ENCODE results near the gene CSAD. TPM values are rescaled to one million over a fixed set of nuclear protein-coding genes. Genes with fewer than 3 reads are reported as not detected.

CSAD gene
- total and polyA plus RNA-seq, 4 donors = 21.7 to 48.8 (median 33.3) TPM

GRCh38 chr12:53227836-53228235 lies 47.1 kb upstream of the CSAD start:
- peaks cover 0 to 7% (median 3%) of the 10 kb centered on the region in 4 donors for H3K36me3 ChIP-seq (ENCODE audit: control insufficient read depth in 4 of 4, insufficient read depth in 4 of 4, low read length in 4 of 4)
- no peak overlapping the region for H3K4me3 ChIP-seq
- H3K4me1 ChIP-seq (ENCODE audit: control insufficient read depth in 5 of 5, insufficient read depth in 5 of 5, low read length in 5 of 5) = peaks cover 4 to 58% (median 31%) of the 10 kb centered on the region in 5 donors
- no peaks in the 10 kb centered on the region for H3K9me3 ChIP-seq (ENCODE audit: control insufficient read depth in 4 of 4, insufficient read depth in 3 of 4, low read length in 3 of 4)
- no peak for ATAC-seq (ENCODE audit: insufficient read depth, low FRiP score)
- H3K9ac ChIP-seq (ENCODE audit: insufficient read depth in 1 of 2, low read length in 2 of 2) = no peak overlapping the region
- no peak overlapping the region for H3K27ac ChIP-seq (ENCODE audit: low read depth in 1 of 2, low read length in 1 of 2)
- 92 to 95% methylated on average over 1 of the region's 1 CpG for WGBS, 2 donors
- no peak for TF ChIP-seq CTCF (IDR thresholded peaks at IDR 0.05; ENCODE audit: control extremely low read depth, extremely low read depth)
- no peaks in the 10 kb centered on the region for H3K27me3 ChIP-seq (ENCODE audit: control insufficient read depth in 3 of 3, insufficient read depth in 3 of 3, low read length in 2 of 3)
- no peak for DNase-seq

GRCh38 chr12:53227341-53227740 lies 46.6 kb upstream of the CSAD start:
- no peak overlapping the region for H3K4me3 ChIP-seq
- DNase-seq = no peak
- H3K9ac ChIP-seq (ENCODE audit: insufficient read depth in 1 of 2, low read length in 2 of 2) = no peak overlapping the region
- H3K4me1 ChIP-seq (ENCODE audit: control insufficient read depth in 5 of 5, insufficient read depth in 5 of 5, low read length in 5 of 5) = peaks cover under 1 to 58% (median 31%) of the 10 kb centered on the region in 5 donors
- WGBS, 2 donors = 97 to 98% methylated on average over 11 of the region's 11 CpGs
- peaks cover 0 to 7% (median 3%) of the 10 kb centered on the region in 4 donors for H3K36me3 ChIP-seq (ENCODE audit: control insufficient read depth in 4 of 4, insufficient read depth in 4 of 4, low read length in 4 of 4)
- no peaks in the 10 kb centered on the region for H3K27me3 ChIP-seq (ENCODE audit: control insufficient read depth in 3 of 3, insufficient read depth in 3 of 3, low read length in 2 of 3)
- no peak for TF ChIP-seq CTCF (IDR thresholded peaks at IDR 0.05; ENCODE audit: control extremely low read depth, extremely low read depth)
- no peak for ATAC-seq (ENCODE audit: insufficient read depth, low FRiP score)
- H3K27ac ChIP-seq (ENCODE audit: low read depth in 1 of 2, low read length in 1 of 2) = no peak overlapping the region
- no peaks in the 10 kb centered on the region for H3K9me3 ChIP-seq (ENCODE audit: control insufficient read depth in 4 of 4, insufficient read depth in 3 of 4, low read length in 3 of 4)

- H3K9ac ChIP-seq (ENCODE audit: insufficient read depth in 1 of 2, low read length in 2 of 2) = no peak overlapping the region
- H3K9me3 ChIP-seq (ENCODE audit: control insufficient read depth in 4 of 4, insufficient read depth in 3 of 4, low read length in 3 of 4) = no peaks in the 10 kb centered on the region
- no peaks in the 10 kb centered on the region for H3K27me3 ChIP-seq (ENCODE audit: control insufficient read depth in 3 of 3, insufficient read depth in 3 of 3, low read length in 2 of 3)
- TF ChIP-seq CTCF (IDR thresholded peaks at IDR 0.05; ENCODE audit: control extremely low read depth, extremely low read depth) = no peak
- H3K36me3 ChIP-seq (ENCODE audit: control insufficient read depth in 4 of 4, insufficient read depth in 4 of 4, low read length in 4 of 4) = peaks cover 0 to 7% (median 3%) of the 10 kb centered on the region in 4 donors
- ATAC-seq (ENCODE audit: insufficient read depth, low FRiP score) (no peak), DNase-seq (no peak)
- H3K4me1 ChIP-seq (ENCODE audit: control insufficient read depth in 5 of 5, insufficient read depth in 5 of 5, low read length in 5 of 5) = peaks cover 0 to 62% (median 34%) of the 10 kb centered on the region in 5 donors
- no peak overlapping the region for H3K27ac ChIP-seq (ENCODE audit: low read depth in 1 of 2, low read length in 1 of 2)
- WGBS, 2 donors = 94 to 98% methylated on average over 4 of the region's 4 CpGs
- no peak overlapping the region for H3K4me3 ChIP-seq
These were observed 46.1 kb upstream of the CSAD start for GRCh38 chr12:53226815-53227214.

All from lung (tissue), 12 donors.